ENCODE data around the gene LGALS13. TPM values are rescaled to one million over a fixed set of nuclear protein-coding genes. Genes with fewer than 3 reads are reported as not detected.

LGALS13 gene, protein sequence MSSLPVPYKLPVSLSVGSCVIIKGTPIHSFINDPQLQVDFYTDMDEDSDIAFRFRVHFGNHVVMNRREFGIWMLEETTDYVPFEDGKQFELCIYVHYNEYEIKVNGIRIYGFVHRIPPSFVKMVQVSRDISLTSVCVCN
- total RNA-seq, result not detected
- long read RNA-seq, result 0 reads

- DNase-seq (ENCODE audit: low spot score), result no peak
- intact Hi-C loops (cut with DNase I), result no loop called here
Observed at GRCh38 chr19:39602224-39602623, at the start of gene LGALS13. LGALS13 (plus strand) TSS chr19:39602524; CDS start chr19:39602569, 45 bp downstream.

DNA sequence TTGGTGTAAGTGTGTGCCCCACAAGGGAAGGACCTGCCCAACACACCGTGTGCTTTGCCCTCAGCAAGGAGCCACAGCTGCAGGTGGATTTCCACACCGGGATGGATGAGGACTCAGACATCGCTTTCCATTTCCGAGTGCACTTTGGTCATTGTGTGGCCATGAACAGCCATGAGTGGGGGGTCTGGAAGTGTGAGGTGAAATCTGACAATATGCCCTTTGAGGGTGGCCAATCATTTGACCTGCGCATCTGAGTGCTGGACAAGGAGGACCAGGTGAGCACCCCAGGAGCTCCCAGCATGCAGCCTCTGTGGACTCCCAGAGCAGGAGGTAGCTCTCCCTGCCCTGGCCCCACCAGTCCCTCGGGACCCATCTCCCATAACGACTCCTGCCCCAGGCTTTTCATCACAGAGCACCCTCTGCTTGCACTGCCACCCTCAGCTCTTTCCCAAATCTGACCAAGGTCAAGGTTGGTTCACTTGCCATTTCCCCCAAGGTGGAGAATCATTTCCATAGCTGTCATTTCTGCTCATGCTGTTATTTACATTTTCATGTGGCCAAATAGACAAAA, 49.2 kb upstream of the LGALS13 start:
- intact Hi-C loops (cut with DNase I), result loop anchor here (5.0 kb wide), 1 partner anchor 119 kb away; no protein-coding TSS in a partner anchor
- DNase-seq (ENCODE audit: low spot score), result no peak

DNA sequence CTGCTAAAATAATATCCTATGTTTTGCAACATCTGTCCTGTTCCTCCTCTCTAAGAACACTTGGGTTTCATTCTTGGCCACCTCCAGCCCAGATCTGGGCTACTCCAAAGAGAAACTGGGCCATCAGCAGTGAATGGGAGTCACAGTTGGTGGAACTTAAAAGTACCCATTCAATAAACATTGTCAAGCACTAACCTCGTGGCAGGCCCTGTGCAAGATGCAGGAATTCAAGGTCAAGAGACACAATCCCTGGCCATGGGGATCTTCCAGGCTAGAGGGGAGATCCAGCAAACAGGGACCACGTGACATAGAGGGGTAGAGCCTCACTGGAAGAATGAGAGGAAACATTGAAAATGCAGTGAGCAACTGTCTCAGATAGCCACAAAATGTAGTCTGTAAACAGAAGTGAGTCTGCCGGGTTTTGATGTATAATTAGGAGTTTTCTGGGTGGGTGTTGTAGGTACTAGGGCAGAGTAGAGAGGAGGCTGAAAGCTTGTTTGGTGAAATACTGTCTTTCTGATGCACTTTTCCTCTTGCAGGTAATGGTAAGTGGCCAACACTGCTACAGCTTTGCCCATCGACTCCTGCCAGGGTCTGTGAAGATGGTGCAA, 47.5 kb upstream of the LGALS13 start:
- intact Hi-C loops (cut with DNase I), result loop anchor here (5.0 kb wide), 1 partner anchor 117 kb away; no protein-coding TSS in a partner anchor
- DNase-seq (ENCODE audit: low spot score), result no peak

DNA sequence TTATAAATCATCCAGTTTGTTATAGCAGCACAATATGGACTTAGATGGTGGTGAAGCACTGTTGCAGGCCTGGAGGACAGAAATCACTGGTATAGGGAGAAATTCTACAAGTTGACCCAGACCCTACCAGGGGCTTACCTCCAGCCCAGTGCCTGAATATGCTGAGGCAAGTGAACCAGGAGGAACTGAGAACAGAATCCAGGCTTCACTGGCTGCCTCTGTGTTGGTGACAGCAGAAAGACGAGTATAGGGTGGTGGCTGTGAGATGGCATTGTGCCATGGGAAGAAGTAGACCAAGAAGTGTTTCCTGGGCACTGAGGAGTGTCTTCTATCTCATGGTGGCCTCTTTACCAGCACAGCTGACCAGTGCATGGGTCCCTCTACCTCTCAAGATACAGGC, 46.4 kb upstream of the LGALS13 start:
- intact Hi-C loops (cut with DNase I), result no loop called here
- no peak for DNase-seq (ENCODE audit: low spot score)

GRCh38 chr19:39557811-39558623, 44.3 kb upstream of the LGALS13 start:
- intact Hi-C loops (cut with DNase I), result no loop called here

DNA sequence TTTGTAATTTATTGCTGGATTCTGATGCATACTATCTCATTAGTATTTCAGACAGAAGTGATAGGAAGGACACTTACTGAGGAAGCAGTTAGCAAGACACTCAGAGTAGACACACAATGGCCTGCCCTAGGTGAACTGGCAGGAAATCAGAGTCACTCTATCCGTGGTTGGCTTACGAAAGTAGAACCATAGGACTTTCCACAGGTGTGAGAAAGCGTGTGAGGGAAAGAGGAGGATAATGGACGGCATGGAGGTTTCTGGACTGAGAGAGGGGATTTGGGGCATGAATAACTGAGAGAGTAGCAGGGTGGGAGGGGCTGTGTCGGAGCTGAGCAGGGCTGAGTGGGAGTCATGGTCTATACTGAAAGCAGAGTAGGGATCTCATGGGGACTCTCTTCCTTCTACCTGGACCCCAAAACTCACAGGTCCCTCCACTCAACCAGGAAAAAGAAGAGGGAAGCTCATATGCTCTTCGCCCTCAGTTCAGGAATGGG, 43.7 kb upstream of the LGALS13 start:
- intact Hi-C loops (cut with DNase I), result no loop called here
- DNase-seq (ENCODE audit: low spot score), result no peak

More at GRCh38 chr19:39557811-39558623, 44.3 kb upstream of the LGALS13 start:
- no peak for DNase-seq (ENCODE audit: low spot score)

GRCh38 chr19:39563408-39563807, 38.9 kb upstream of the LGALS13 start:
- intact Hi-C loops (cut with DNase I), result no loop called here
- DNase-seq (ENCODE audit: low spot score), result no peak

DNA sequence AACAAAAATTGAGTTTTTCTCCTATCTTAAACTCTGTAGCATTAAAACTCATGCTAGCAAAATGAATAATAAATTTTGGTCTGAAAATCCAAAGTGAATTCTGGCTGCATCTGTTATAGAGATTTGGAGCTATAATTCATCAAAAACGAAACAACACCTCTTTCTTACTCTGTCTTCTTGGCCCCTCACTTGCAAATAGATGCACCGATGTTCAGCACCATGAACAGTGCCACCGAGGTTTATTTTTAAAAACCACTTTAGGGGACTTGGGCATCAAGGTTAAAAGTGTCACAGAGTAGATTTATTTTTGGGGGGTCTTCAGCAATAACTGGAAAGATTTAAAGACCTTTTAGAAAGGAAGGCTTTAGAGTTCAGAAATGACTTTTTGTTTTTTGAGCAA, 36.3 kb upstream of the LGALS13 start:
- intact Hi-C loops (cut with DNase I), result no loop called here
- DNase-seq (ENCODE audit: low spot score), result no peak

DNA sequence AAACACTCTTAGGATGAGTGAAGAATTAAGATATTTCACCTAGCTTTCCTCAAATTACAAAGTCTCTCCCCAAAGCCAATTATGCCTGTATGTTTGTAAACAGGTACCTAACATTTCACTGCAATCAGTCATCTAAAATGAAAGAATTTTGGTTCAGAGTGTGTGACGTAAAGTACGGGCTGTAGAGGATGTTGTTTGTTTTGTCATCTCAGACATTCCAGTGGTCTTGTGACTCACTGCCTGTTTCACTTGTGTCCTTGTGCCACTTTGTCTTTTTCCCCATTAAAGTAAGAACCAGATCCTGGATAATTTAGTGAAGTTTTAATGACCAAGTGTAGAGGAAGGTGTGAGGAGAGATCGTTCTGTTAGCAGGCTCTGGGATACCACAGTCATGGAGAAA, 33.7 kb upstream of the LGALS13 start:
- intact Hi-C loops (cut with DNase I), result no loop called here
- no peak for DNase-seq (ENCODE audit: low spot score)

GRCh38 chr19:39582442-39582841, 19.9 kb upstream of the LGALS13 start:
- intact Hi-C loops (cut with DNase I), result no loop called here

GRCh38 chr19:39582891-39583625, 19.3 kb upstream of the LGALS13 start:
- no peak for DNase-seq (ENCODE audit: low spot score)
- intact Hi-C loops (cut with DNase I), result no loop called here

More at GRCh38 chr19:39582442-39582841, 19.9 kb upstream of the LGALS13 start:
- DNase-seq (ENCODE audit: low spot score), result no peak

GRCh38 chr19:39587496-39587895, 14.8 kb upstream of the LGALS13 start:
- no peak for DNase-seq (ENCODE audit: low spot score)
- intact Hi-C loops (cut with DNase I), result no loop called here

DNA sequence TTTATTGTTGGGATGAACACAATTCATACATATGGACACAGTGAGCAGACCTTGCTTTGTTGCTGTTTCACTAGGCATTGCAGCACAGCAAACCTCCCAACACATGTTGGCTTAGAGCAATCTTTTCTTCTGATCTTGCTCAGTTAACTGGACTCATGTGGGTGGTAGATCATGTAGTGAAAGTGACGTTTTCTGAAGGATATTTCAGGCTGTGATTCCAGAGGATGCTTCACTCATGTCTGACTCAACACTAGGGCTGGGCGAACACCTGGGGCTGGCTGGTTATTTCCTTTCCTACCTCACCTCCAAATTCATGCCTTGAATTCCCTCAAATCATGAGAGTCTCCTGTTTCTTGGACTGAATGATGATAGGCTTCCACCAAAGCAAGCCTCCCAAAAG, 14.3 kb upstream of the LGALS13 start:
- DNase-seq (ENCODE audit: low spot score), result no peak
- intact Hi-C loops (cut with DNase I), result no loop called here

GRCh38 chr19:39590265-39590664, 12.1 kb upstream of the LGALS13 start:
- no peak for DNase-seq (ENCODE audit: low spot score)
- intact Hi-C loops (cut with DNase I), result no loop called here

DNA sequence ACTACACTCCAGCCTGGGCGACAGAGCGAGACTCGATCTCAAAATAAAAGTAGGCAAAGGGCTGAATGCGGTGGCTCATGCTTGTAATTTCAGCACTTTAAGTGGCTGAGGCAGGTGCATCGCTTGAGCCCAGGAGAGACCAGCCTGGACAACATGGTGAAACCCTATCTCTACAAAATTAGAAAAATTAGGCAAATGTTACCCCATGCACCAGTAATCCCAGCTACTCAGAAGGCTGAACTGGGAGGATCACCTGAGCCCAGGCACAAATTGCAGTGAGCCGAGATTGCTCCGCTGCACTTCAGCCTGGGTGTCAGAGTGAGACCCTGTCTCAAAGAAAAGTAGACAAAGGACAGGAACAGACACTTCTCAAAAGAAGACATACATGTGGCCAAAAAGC, 9.9 kb upstream of the LGALS13 start:
- intact Hi-C loops (cut with DNase I), result no loop called here
- DNase-seq (ENCODE audit: low spot score), result no peak

DNA sequence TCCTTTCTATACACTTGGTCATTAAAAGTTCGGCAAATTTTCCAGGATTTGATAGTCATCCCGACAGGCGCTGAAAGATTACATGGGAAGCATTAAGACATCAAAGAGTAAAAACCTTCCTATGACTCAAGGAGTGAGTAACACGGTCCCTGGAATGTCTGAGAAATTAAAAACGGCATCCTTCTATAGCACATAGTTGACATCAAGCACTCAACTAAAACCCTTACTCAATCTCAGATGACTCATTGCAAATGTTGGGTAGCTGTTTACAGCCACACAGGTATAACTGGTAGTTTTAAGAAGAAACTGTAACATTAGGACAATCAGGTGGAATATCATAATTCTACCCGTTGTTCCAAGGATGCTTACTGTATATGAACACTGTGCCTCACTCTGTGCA, 6.4 kb upstream of the LGALS13 start:
- intact Hi-C loops (cut with DNase I), result no loop called here
- DNase-seq (ENCODE audit: low spot score), result no peak

DNA sequence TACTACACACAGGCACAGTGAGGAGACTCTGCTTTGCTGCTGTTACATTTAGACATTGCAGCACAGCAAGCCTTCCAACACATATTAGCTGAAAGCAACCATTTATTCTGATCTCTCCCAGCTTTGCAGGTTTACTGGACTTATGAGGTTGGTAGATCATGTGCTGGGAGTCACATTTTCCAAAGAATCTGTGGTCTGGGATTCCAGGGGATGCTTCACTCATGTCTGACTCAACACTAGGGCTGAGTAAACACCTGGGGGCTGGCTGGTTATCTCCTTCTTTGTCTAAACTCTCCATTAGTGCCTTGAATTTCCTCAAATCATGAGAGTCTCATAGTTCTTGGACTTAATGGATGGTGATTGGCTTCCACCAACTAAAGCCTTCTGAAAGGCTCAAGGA, 5.4 kb upstream of the LGALS13 start:
- intact Hi-C loops (cut with DNase I), result no loop called here
- DNase-seq (ENCODE audit: low spot score), result no peak

DNA sequence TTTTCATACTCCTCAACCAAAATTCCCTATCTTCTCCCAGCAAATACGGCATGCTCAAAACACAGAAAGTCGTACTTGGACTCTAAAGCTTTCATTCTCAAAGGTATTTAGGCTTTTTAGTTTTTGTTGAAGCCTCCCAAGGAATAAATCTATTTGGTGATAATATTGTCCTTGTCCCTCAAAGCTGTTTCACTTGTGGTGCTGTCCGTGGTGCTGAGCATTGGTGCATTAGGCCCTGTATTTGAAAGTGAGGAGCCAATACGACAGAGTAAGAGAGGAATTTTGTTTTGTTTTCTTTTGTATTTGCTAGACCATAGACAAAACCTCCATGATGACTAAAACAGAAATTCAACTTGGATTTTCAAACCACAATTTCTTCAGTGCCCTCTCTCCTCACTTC, 3.2 kb upstream of the LGALS13 start:
- DNase-seq (ENCODE audit: low spot score), result no peak
- intact Hi-C loops (cut with DNase I), result no loop called here

GRCh38 chr19:39603825-39604224, 1.5 kb downstream of the LGALS13 start:
- intact Hi-C loops (cut with DNase I), result no loop called here
- no peak for DNase-seq (ENCODE audit: low spot score)

GRCh38 chr19:39607021-39607420, 4.7 kb downstream of the LGALS13 start:
- no peak for DNase-seq (ENCODE audit: low spot score)
- intact Hi-C loops (cut with DNase I), result no loop called here

All from cardiac septum (tissue), 1 donor.